Thoracic aorta (tissue), 2 donors: ENCODE data around the gene SAMD9. TPM values are rescaled to one million over a fixed set of nuclear protein-coding genes. Genes with fewer than 3 reads are reported as not detected.
"Not testable (repeated sequence)": the region's sequence is repeated elsewhere in the genome, so short reads cannot be mapped to it uniquely, and the experiment has no call there.

Experiments used
- ATAC-seq: fragments of 150-250 bp; one replicate; pipeline ENCODE4 v1.8.0; 2017; ENCODE audit warnings: low read depth; ENCODE audit not compliant: insufficient number of reproducible peaks, low FRiP score
- DNase-seq: peaks from one replicate; pipeline ENCODE4 v3.0.0-alpha.2; 2020; ENCODE audit warnings: low spot score
- H3K27ac ChIP-seq, 2 donors: fragments of 200-600 bp; sonication (generic); 1 replicate in 1 of 2; 2 replicates in 1 of 2; pipeline ENCODE4 v1.5.1; 2016; ENCODE audit warnings: mild to moderate bottlenecking in 2 of 2, moderate library complexity in 2 of 2
- H3K27me3 ChIP-seq: fragments of 200-600 bp; sonication (generic); replicated peaks from 2 replicates; pipeline ENCODE4 v1.6.0; 2016; ENCODE audit warnings: mild to moderate bottlenecking; ENCODE audit not compliant: insufficient read depth
- H3K36me3 ChIP-seq: fragments of 200-600 bp; sonication (generic); one replicate; pipeline ENCODE4 v1.5.1; 2016
- H3K4me1 ChIP-seq, 2 donors: fragments of 200-600 bp; sonication (generic); 1 replicate in 1 of 2; 2 replicates in 1 of 2; pipeline versions ENCODE4 v1.5.1 to v1.6.0; 2016; ENCODE audit warnings: low read depth in 2 of 2, mild to moderate bottlenecking in 1 of 2; ENCODE audit not compliant: control insufficient read depth in 1 of 2
- H3K4me3 ChIP-seq: fragments of 200-600 bp; sonication (generic); 2 replicates; pipeline ENCODE4 v1.5.1; 2016; ENCODE audit warnings: mild to moderate bottlenecking
- H3K9me3 ChIP-seq: fragments of 200-600 bp; sonication (generic); 2 replicates; pipeline ENCODE4 v1.5.1; 2016
- total RNA-seq, 2 donors: library from RNA; depleted of rRNA; stranded (reverse); fragments of >200 nt; gene quantifications; one replicate each; pipeline versions ENCODE4 v1.1.0 to v1.2.3, GENCODE V29; 2016
- TF ChIP-seq, protein P1 (sequence below): fragments of 200-600 bp; sonication (generic); IDR thresholded peaks from one replicate; pipeline ENCODE4 v1.5.1; 2019; ENCODE audit warnings: antibody characterized with exemption

Gene SAMD9
- total RNA-seq, 2 donors from 2014 or later: 10.2 TPM

DNA sequence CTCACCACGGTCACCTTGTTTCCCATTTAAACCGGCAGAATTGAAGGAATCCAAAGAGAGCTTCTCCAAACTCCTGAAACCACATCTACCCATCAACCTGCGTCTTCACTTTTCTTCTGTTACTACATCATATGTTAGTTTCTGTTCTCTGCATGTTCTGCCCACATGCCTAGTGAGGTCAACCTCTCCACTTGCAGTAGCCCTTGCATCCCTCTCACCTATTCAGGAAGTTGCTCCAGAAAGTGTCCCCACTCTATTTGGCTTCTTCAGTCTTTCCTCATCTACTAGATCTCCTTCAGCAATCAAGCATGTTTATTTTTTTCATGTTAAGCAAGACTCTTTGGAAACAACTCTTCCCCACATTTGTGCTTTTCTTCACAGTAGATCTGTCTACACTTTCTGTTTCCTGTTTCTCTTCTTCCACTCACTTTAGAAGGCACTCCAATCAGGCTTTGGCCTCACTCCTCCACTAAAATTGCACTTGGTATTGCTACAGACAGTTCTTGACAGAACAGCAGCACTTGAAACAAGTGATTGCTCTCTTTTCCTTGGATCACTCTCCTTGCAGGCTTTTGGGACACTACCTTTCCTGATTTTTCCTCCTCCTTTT, 22.9 kb upstream of the SAMD9 start:
- DNase-seq (no peak), ATAC-seq (no peak)
- Histone ChIP-seq H3K27ac (no peak overlapping the region), H3K36me3 (peaks cover 37% of the 10 kb centered on the region), H3K9me3 (peaks cover 15% of the 10 kb centered on the region), H3K4me1 (peaks cover 1 to 5% of the 10 kb centered on the region in 2 donors), H3K27me3 (no peaks in the 10 kb centered on the region), H3K4me3 (no peak overlapping the region)
- TF ChIP-seq, protein P1, sequence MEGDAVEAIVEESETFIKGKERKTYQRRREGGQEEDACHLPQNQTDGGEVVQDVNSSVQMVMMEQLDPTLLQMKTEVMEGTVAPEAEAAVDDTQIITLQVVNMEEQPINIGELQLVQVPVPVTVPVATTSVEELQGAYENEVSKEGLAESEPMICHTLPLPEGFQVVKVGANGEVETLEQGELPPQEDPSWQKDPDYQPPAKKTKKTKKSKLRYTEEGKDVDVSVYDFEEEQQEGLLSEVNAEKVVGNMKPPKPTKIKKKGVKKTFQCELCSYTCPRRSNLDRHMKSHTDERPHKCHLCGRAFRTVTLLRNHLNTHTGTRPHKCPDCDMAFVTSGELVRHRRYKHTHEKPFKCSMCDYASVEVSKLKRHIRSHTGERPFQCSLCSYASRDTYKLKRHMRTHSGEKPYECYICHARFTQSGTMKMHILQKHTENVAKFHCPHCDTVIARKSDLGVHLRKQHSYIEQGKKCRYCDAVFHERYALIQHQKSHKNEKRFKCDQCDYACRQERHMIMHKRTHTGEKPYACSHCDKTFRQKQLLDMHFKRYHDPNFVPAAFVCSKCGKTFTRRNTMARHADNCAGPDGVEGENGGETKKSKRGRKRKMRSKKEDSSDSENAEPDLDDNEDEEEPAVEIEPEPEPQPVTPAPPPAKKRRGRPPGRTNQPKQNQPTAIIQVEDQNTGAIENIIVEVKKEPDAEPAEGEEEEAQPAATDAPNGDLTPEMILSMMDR: no peak

DNA sequence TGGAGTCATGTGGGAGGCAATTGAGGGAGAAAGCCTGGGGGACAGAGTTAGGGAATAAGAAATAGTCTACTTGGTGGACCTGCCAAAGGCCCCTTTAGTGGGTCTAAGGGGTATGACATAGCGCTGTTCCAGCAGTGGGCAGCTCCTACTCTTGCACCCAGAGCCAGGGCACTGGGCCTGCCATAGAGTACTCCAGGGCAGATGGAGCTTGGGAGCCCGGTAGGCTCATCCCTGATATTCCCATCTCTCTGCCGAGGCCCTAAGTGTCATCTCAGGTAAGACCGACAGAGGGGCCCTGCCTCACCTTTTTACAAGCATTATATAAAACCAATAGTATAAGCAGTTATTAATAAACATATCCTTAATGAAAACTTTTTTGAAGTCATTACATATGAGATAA, 20.8 kb upstream of the SAMD9 start:
- Histone ChIP-seq H3K36me3 (peaks cover 44% of the 10 kb centered on the region), H3K27ac (no peak overlapping the region), H3K4me1 (no peaks in the 10 kb centered on the region), H3K9me3 (peaks cover 32% of the 10 kb centered on the region), H3K4me3 (no peak overlapping the region), H3K27me3 (no peaks in the 10 kb centered on the region)
- TF ChIP-seq, protein P1: no peak
- ATAC-seq (no peak), DNase-seq (no peak)

DNA sequence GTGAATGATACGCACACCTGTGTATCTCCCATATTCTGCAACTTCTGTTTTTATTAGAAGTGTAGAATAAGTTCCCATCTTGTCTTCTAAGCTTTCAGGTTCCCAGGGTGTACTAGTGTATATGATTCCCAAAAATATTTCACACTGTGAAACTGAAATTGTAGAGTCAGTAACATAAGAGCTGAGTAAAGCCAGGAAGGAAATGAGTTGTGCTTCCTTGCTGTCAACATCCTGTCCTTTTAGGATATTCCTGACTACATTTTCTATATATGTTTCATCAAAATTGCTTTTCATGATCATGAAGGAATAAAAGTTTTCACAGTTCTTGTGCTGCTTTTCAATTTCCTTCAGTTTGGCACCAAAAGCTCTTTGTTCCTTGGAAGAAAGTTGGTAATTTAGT, 15.2 kb upstream of the SAMD9 start:
- H3K4me1 ChIP-seq: no peaks in the 10 kb centered on the region
- ATAC-seq (no peak), DNase-seq (no peak)
- no peaks in the 10 kb centered on the region for H3K27me3 ChIP-seq
- peaks cover 18% of the 10 kb centered on the region for H3K36me3 ChIP-seq
- TF ChIP-seq, protein P1: no peak
- H3K9me3 ChIP-seq: peaks cover 53% of the 10 kb centered on the region
- H3K4me3 ChIP-seq: no peak overlapping the region
- no peak overlapping the region for H3K27ac ChIP-seq

DNA sequence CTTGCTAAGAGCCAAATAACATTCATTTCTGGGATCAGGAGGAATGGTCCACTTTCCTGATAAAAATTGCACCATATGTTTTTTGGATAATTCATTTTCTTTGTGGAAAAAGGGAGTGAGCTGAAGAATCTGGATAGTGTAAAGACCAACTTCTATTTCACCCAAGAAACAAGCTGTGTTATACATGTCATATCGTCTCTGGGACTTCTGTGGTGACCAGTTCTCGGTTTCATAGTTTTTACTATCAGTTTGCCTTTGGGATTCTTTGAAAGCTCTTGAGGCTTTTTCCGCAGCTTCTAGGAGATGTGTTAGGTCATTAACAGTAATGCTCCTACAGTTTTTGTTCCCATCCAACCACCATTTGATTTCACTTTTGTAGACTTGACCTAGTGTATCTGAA, 14.4 kb upstream of the SAMD9 start:
- Histone ChIP-seq H3K36me3 (peaks cover 15% of the 10 kb centered on the region), H3K4me3 (no peak overlapping the region), H3K4me1 (no peaks in the 10 kb centered on the region), H3K27me3 (no peaks in the 10 kb centered on the region), H3K27ac (no peak overlapping the region), H3K9me3 (peaks cover 49% of the 10 kb centered on the region)
- DNase-seq (no peak), ATAC-seq (no peak)
- TF ChIP-seq, protein P1: no peak

- not testable (repeated sequence) for H3K4me1 ChIP-seq, DNase-seq, H3K27ac ChIP-seq, H3K36me3 ChIP-seq, H3K4me3 ChIP-seq, H3K27me3 ChIP-seq, ATAC-seq
- peaks cover 13% of the 10 kb centered on the region for H3K9me3 ChIP-seq
Measured at GRCh38 chr7:93126954-93127353, 9.2 kb upstream of the SAMD9 start.

DNA sequence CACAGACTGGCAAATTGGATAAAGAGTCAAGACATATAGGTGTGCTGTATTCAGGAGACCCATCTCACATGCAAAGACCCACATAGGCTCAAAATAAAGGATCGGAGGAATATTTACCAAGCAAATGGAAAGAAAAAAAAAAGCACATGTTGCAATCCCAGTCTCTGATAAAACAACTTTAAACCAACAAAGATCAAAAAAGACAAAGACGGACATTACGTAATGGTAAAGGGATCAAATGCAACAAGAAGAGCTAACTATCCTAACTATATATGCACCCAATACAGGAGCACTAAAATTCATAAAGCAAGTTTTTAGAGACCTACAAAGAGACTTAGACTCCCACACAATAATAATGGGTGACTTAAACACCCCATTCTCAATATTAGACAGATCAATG, 5.8 kb upstream of the SAMD9 start:
- DNase-seq, H3K4me3 ChIP-seq, H3K36me3 ChIP-seq, H3K27me3 ChIP-seq, ATAC-seq, H3K9me3 ChIP-seq, H3K27ac ChIP-seq, H3K4me1 ChIP-seq: not testable (repeated sequence)
